ENCODE measurements around the gene TAX1BP1. TPM values are rescaled to one million over a fixed set of nuclear protein-coding genes. Genes with fewer than 3 reads are reported as not detected.
A peak's percentile ranks its signal among the peaks of the same experiment; 100 is the strongest.

TAX1BP1 gene
- polyA plus RNA-seq, 1 donor from 2014 or later: 115 TPM

DNA sequence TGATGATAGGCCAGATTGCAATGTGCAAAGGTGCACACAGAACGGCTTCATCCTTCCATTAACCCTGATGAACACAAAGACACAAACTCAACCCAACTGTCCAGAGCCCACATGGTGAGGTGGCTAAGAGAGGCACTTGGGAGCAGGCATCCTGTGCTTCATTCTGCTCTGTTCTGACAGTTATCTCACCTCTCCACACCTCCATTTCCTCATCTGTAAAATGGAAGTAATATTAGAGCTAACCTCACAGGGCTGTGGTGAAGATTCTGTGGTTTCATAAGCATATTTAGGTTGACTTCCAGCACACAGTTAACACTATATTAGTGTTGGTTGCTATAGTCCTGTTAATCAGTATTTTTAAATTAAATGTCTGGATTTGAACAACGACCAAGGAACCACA, 126.3 kb downstream of the TAX1BP1 start:
- no peaks in the 10 kb centered on the region for H3K27me3 ChIP-seq (ENCODE audit: insufficient read depth, low read depth, low read length)
- no peaks in the 10 kb centered on the region for H3K9me3 ChIP-seq (ENCODE audit: low read length)
- peak overlapping the region; percentile 38 for H3K9ac ChIP-seq (ENCODE audit: low read length)
- no peaks in the 10 kb centered on the region for H3K36me3 ChIP-seq (ENCODE audit: insufficient read depth, low read length)
- no peak overlapping the region for H3K4me3 ChIP-seq (ENCODE audit: low read length)
- no peak overlapping the region for H3K4me2 ChIP-seq (ENCODE audit: low read length)
- H3K9me2 ChIP-seq (ENCODE audit: insufficient read depth, low read length): no peaks in the 10 kb centered on the region
- no peak overlapping the region for H2AFZ ChIP-seq (ENCODE audit: low read depth, low read length)
- no peaks in the 10 kb centered on the region for H4K20me1 ChIP-seq (ENCODE audit: insufficient read depth)
- TF ChIP-seq RAD21 (conservative IDR thresholded peaks at IDR 0.05): no peak
- no peak for TF ChIP-seq REST (IDR thresholded peaks at IDR 0.05; ENCODE audit: borderline replicate concordance)
- TF ChIP-seq MXI1 (conservative IDR thresholded peaks at IDR 0.05; ENCODE audit: poor library complexity, severe bottlenecking): no peak
- TF ChIP-seq POLR2AphosphoS5 (IDR thresholded peaks at IDR 0.05): no peak
- TF ChIP-seq, protein P1, sequence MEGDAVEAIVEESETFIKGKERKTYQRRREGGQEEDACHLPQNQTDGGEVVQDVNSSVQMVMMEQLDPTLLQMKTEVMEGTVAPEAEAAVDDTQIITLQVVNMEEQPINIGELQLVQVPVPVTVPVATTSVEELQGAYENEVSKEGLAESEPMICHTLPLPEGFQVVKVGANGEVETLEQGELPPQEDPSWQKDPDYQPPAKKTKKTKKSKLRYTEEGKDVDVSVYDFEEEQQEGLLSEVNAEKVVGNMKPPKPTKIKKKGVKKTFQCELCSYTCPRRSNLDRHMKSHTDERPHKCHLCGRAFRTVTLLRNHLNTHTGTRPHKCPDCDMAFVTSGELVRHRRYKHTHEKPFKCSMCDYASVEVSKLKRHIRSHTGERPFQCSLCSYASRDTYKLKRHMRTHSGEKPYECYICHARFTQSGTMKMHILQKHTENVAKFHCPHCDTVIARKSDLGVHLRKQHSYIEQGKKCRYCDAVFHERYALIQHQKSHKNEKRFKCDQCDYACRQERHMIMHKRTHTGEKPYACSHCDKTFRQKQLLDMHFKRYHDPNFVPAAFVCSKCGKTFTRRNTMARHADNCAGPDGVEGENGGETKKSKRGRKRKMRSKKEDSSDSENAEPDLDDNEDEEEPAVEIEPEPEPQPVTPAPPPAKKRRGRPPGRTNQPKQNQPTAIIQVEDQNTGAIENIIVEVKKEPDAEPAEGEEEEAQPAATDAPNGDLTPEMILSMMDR (IDR thresholded peaks at IDR 0.05; ENCODE audit: poor library complexity, severe bottlenecking): no peak
- no peak for TF ChIP-seq SMC3 (conservative IDR thresholded peaks at IDR 0.05; ENCODE audit: poor library complexity)
- no peak for TF ChIP-seq TAF1 (IDR thresholded peaks at IDR 0.05; ENCODE audit: low read depth)
- TF ChIP-seq EP300 (conservative IDR thresholded peaks at IDR 0.05; ENCODE audit: poor library complexity, severe bottlenecking): no peak
- TF ChIP-seq EZH2 (IDR thresholded peaks at IDR 0.05; ENCODE audit: borderline replicate concordance, insufficient read depth, low read length, poor library complexity, severe bottlenecking): no peak
- no peaks in the 10 kb centered on the region for H3K79me2 ChIP-seq (replicated peaks; ENCODE audit: insufficient read depth, low read length)
- H3K27ac ChIP-seq (ENCODE audit: low read length): peak overlapping the region; percentile 86
- peaks cover 3% of the 10 kb centered on the region for H3F3A ChIP-seq (ENCODE audit: insufficient read depth, low read length, poor library complexity, severe bottlenecking)

DNA sequence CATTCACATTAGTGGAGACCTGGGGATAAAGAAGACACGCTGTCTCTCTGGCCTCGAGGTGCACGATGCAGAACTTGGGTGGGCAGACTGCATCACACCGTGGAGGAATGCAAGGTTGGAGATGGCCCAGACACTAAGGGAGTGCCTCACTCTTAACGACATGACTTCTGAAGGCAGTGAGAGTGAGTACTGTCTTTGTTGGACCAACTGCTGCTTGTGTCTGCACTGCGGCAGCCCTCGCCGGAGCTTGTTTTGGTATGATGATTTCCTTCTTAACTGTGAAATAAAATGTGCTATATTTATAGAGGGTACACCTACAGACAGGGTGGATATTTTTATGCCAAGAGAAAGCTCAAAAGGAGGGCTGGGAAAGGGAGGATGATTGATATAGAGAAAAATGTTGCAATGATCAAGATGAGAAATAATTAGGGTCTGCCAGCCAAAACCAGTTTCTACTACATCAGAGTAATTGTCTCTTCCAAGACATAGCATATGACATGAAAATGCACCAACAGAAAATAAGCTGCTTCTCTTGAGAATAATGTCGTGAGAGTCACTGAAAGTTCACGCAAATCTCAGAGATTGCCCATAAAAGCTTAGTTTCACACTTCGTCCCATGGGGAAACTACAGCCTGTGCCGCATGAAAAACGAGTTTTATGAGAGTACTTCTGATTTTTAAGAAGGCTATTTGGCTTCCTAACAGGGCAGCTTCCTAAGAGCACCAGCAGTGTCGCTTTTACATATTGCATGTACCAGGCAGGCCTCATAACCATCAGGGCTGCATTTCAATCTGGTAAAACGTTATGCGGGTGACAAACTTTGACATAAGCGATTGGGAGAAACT, 127.1 kb downstream of the TAX1BP1 start:
- no peaks in the 10 kb centered on the region for H3K27me3 ChIP-seq (ENCODE audit: insufficient read depth, low read depth, low read length)
- H3K4me2 ChIP-seq (ENCODE audit: low read length): no peak overlapping the region
- H3K9me3 ChIP-seq (ENCODE audit: low read length): no peaks in the 10 kb centered on the region
- TF ChIP-seq POLR2AphosphoS5 (IDR thresholded peaks at IDR 0.05) (peak; percentile 21), MXI1 (conservative IDR thresholded peaks at IDR 0.05; ENCODE audit: poor library complexity, severe bottlenecking) (no peak), RAD21 (conservative IDR thresholded peaks at IDR 0.05) (no peak), EP300 (conservative IDR thresholded peaks at IDR 0.05; ENCODE audit: poor library complexity, severe bottlenecking) (peak; percentile 17)
- peak overlapping the region; percentile 86 for H3K27ac ChIP-seq (ENCODE audit: low read length)
- H3K4me3 ChIP-seq (ENCODE audit: low read length): peak overlapping the region; percentile 30
- H3K9ac ChIP-seq (ENCODE audit: low read length): peak overlapping the region; percentile 47
- no peaks in the 10 kb centered on the region for H3K9me2 ChIP-seq (ENCODE audit: insufficient read depth, low read length)
- no peak overlapping the region for H2AFZ ChIP-seq (ENCODE audit: low read depth, low read length)
- no peaks in the 10 kb centered on the region for H3K79me2 ChIP-seq (replicated peaks; ENCODE audit: insufficient read depth, low read length)
- no peaks in the 10 kb centered on the region for H3K36me3 ChIP-seq (ENCODE audit: insufficient read depth, low read length)
- H4K20me1 ChIP-seq (ENCODE audit: insufficient read depth): no peaks in the 10 kb centered on the region
- peaks cover 3% of the 10 kb centered on the region for H3F3A ChIP-seq (ENCODE audit: insufficient read depth, low read length, poor library complexity, severe bottlenecking)
